Uterus (tissue), 4 donors: ENCODE results near the gene AKT3. TPM values are rescaled to one million over a fixed set of nuclear protein-coding genes. Genes with fewer than 3 reads are reported as not detected.

Experiments used
- DNase-seq, 2 donors: peaks; one replicate each; pipeline ENCODE4 v3.0.0-alpha.2; 2019 to 2020
- H3K27ac ChIP-seq, 2 donors: fragments of 200-600 bp; sonication (generic); 1 replicate in 1 of 2; 2 replicates in 1 of 2; pipeline ENCODE4 v1.5.1; 2016 to 2018
- H3K27me3 ChIP-seq, 2 donors: fragments of 200-600 bp; sonication (generic); one replicate each; pipeline ENCODE4 v1.5.1; 2018 to 2019; ENCODE audit warnings: control low read depth in 1 of 2
- H3K36me3 ChIP-seq, 2 donors: fragments of 200-600 bp; sonication (generic); one replicate each; pipeline ENCODE4 v1.5.1; 2019; ENCODE audit warnings: control low read depth in 1 of 2
- H3K4me1 ChIP-seq, 2 donors: fragments of 200-600 bp; sonication (generic); one replicate each; pipeline ENCODE4 v1.5.1; 2018 to 2019; ENCODE audit warnings: control low read depth in 1 of 2
- H3K4me3 ChIP-seq, 2 donors: fragments of 200-600 bp; sonication (generic); 1 replicate in 1 of 2; 2 replicates in 1 of 2; pipeline ENCODE4 v1.5.1; 2018 to 2019; ENCODE audit warnings: mild to moderate bottlenecking in 1 of 2
- H3K9me3 ChIP-seq, 2 donors: fragments of 200-600 bp; sonication (generic); one replicate each; pipeline ENCODE4 v1.5.1; 2019; ENCODE audit warnings: control low read depth in 1 of 2
- CTCF ChIP-seq, 4 experiments: fragments of 200-600 bp in 2 of 4; fragments of 450-650 bp in 2 of 4; sonication (generic) in 2 of 4; IDR thresholded peaks; one replicate each; pipeline ENCODE4 v1.5.1; 2016 to 2019; ENCODE audit warnings: antibody characterized with exemption in 4 of 4, mild to moderate bottlenecking in 2 of 4, moderate library complexity in 1 of 4
- POLR2A ChIP-seq, 2 donors: fragments of 450-650 bp; IDR thresholded peaks; one replicate each; pipeline ENCODE4 v1.6.1; 2016; ENCODE audit warnings: antibody characterized with exemption in 2 of 2, mild to moderate bottlenecking in 1 of 2, moderate library complexity in 1 of 2
- intact Hi-C: fragments of 100-400 bp; cut with DNase I; formaldehyde crosslinking; loops from one replicate; pipeline ENCODE4 v1.15.1; 2023; ENCODE audit warnings: low total_unique reads
- total RNA-seq, 4 donors: library from RNA; depleted of rRNA in 3 of 4; stranded (reverse); fragments of >200 nt in 3 of 4; gene quantifications; one replicate each; pipeline versions ENCODE4 v1.1.0 to v1.2.4, GENCODE V29; 2014 to 2023
- donor health status: DM: yes; HTN: yes; CAD: no.

AKT3 gene
- total RNA-seq, 4 donors from 2014 or later = 39.2 to 227 (median 97.6) TPM

DNA sequence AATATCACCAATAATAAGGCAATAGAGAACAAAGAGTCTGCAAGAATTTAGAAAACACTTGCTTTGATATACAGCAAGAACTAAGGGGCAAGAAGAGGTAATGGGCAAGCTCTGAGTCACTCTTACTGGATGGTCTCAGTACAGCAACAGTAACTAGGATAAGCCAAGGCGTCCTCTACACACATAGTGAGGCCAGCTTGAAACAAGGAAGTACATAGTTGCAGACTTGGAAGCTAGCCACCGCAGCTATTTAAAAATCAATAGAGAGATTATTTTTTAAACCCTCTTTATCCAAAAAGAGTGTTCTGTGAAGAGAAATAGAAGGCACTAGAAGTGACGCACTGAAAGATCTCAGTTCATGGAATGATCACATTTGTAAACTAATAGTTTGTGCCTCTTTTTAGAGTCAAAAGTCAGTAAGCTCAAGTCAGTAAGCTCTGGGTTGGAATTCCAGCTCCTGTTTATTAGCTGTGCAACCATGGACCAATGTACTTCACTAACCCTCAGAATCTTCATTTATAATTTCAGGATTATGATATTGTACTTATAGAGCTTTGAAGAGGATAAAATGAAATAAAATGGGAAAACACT is 118.6 kb downstream of the AKT3 start:
- H3K27me3 ChIP-seq = no peaks in the 10 kb centered on the region
- no peak for DNase-seq
- no peaks in the 10 kb centered on the region for H3K9me3 ChIP-seq
- no peak for TF ChIP-seq CTCF (IDR thresholded peaks at IDR 0.05)
- no peak for TF ChIP-seq POLR2A (IDR thresholded peaks at IDR 0.05)
- peaks cover 0 to 3% of the 10 kb centered on the region in 2 donors for H3K4me1 ChIP-seq
- H3K4me3 ChIP-seq = no peak overlapping the region
- no peaks in the 10 kb centered on the region for H3K36me3 ChIP-seq
- no peak overlapping the region for H3K27ac ChIP-seq
- intact Hi-C loops = no loop called here

DNA sequence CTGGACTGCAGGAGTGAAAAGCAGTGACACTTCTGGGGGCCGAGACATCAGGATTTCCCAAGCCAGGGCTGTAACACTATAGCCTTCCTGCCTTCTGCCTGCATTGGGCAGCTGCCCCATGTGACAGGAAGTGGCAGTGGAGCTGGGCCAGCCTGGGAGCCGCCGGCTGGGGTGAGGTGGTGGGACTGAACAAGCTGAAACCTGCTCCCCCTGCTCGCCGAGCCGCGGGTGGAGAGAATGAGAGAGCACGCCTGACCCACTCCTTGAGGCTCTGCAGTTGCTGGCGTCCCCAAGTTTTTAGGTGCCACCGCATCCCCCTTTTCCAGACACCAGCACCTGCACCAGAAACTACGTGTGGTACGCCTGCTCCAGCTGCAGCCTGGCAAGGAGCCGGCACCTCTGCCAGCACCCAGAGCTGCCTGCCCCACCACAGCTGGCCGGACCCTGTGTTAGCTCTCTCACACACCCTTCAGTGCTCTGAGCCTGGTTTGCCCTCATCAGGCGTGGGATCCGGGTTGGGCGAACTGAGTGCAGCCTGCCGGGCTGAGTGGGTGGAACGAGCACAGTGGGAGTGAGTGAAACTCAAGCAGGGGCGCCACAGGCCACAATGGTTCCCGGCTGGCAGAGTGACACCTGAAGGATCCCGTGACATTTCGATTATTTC is 119.4 kb downstream of the AKT3 start:
- TF ChIP-seq CTCF (IDR thresholded peaks at IDR 0.05) = no peak
- no peak for TF ChIP-seq POLR2A (IDR thresholded peaks at IDR 0.05)
- Histone ChIP-seq H3K9me3 (no peaks in the 10 kb centered on the region), H3K27ac (no peak overlapping the region), H3K27me3 (no peaks in the 10 kb centered on the region), H3K4me3 (no peak overlapping the region), H3K4me1 (peaks cover 0 to 3% of the 10 kb centered on the region in 2 donors), H3K36me3 (no peaks in the 10 kb centered on the region)
- no peak for DNase-seq
- intact Hi-C loops = no loop called here

DNA sequence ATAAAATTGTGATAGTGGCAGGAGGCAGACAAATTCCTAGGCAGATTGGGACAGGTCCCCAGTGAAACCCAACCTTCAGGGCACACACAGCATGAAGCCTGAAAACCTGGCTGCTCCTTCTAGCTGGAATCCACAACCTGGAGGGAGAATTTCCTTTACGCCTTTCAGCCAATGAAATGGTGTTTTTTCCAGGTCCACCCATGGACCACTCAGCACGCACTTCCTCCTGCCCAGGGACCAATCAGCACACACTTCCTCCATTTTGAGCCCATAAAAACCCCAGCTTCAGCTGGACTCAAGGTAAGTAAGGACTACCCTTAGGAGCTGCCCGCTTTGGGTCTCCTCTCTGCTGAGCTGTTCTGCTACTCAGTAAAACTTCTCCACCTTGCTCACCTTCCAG is 120.1 kb downstream of the AKT3 start:
- DNase-seq = no peak
- H3K4me1 ChIP-seq = peaks cover 0 to 3% of the 10 kb centered on the region in 2 donors
- no peak overlapping the region for H3K27ac ChIP-seq
- no peaks in the 10 kb centered on the region for H3K9me3 ChIP-seq
- no peaks in the 10 kb centered on the region for H3K36me3 ChIP-seq
- no peaks in the 10 kb centered on the region for H3K27me3 ChIP-seq
- TF ChIP-seq CTCF (IDR thresholded peaks at IDR 0.05) (no peak), POLR2A (IDR thresholded peaks at IDR 0.05) (no peak)
- intact Hi-C loops = no loop called here
- H3K4me3 ChIP-seq = no peak overlapping the region

- Histone ChIP-seq H3K27ac (no peak overlapping the region), H3K9me3 (no peaks in the 10 kb centered on the region), H3K36me3 (no peaks in the 10 kb centered on the region), H3K4me1 (peaks cover 0 to 3% of the 10 kb centered on the region in 2 donors), H3K27me3 (no peaks in the 10 kb centered on the region), H3K4me3 (no peak overlapping the region)
- TF ChIP-seq POLR2A (IDR thresholded peaks at IDR 0.05) = no peak
- no peak for TF ChIP-seq CTCF (IDR thresholded peaks at IDR 0.05)
- intact Hi-C loops = no loop called here
- no peak for DNase-seq
Measured at GRCh38 chr1:243727503-243728203, 122.4 kb downstream of the AKT3 start.
